Caco-2 (cell line): Measurements from ENCODE around the gene ENOX1. TPM values are rescaled to one million over a fixed set of nuclear protein-coding genes. Genes with fewer than 3 reads are reported as not detected.

Experiments
- BruUV-seq: library from RNA; stranded (reverse); fragments of 400-500 nt; replicated peaks from 2 replicates; lab custom pipeline; 2021; lab: Mats Ljungman, UMichigan
- CTCF ChIA-PET: fragments of 300-600 bp; sonication (Branson Sonifier 250); formaldehyde crosslinking; loops from one replicate; lab custom pipeline; 2022; ENCODE audit warnings: antibody characterized with exemption; lab: Charles Lee
- POLR2A ChIA-PET: fragments of 300-600 bp; sonication (Branson Sonifier 250); formaldehyde crosslinking; loops from one replicate; lab custom pipeline; 2022; ENCODE audit warnings: antibody characterized with exemption; lab: Charles Lee
- DNase-seq, 2 experiments: peaks; one replicate each; pipeline versions ENCODE4 v3.0.0 to v3.0.0-alpha.2; 2020 to 2022
- H3K27me3 ChIP-seq: replicated peaks from 2 replicates; pipeline ENCODE4 v1.6.0; 2011; ENCODE audit warnings: low read length; ENCODE audit not compliant: control insufficient read depth, insufficient read depth
- H3K36me3 ChIP-seq: 2 replicates; pipeline ENCODE4 v1.5.1; 2011; ENCODE audit warnings: low read length; ENCODE audit not compliant: control insufficient read depth, insufficient read depth
- H3K4me1 ChIP-seq: fragments of 250-450 bp; sonication (Bioruptor Pico); 2 replicates; pipeline ENCODE4 v1.5.1; 2020; ENCODE audit warnings: mild to moderate bottlenecking
- H3K4me3 ChIP-seq: 2 replicates; pipeline ENCODE4 v1.5.1; 2011; ENCODE audit warnings: low read depth, mild to moderate bottlenecking, control low read depth, low read length
- H3K9me3 ChIP-seq: fragments of 250-450 bp; sonication (Bioruptor Pico); 2 replicates; pipeline ENCODE4 v1.5.1; 2020; ENCODE audit warnings: mild to moderate bottlenecking, moderate library complexity
- H3K27ac Mint-ChIP-seq: one replicate; pipeline ENCODE4 v1.8.0; 2022; ENCODE audit warnings: mixed read lengths; ENCODE audit not compliant: unreplicated experiment
- H3K27me3 Mint-ChIP-seq: one replicate; pipeline ENCODE4 v1.8.0; 2022; ENCODE audit warnings: mixed read lengths; ENCODE audit not compliant: insufficient read depth, unreplicated experiment
- H3K36me3 Mint-ChIP-seq: one replicate; pipeline ENCODE4 v1.8.0; 2022; ENCODE audit warnings: mild to moderate bottlenecking, mixed read lengths; ENCODE audit not compliant: insufficient read depth, unreplicated experiment
- H3K4me1 Mint-ChIP-seq: one replicate; pipeline ENCODE4 v1.8.0; 2022; ENCODE audit warnings: low read depth, mixed read lengths; ENCODE audit not compliant: unreplicated experiment
- H3K4me3 Mint-ChIP-seq: one replicate; pipeline ENCODE4 v1.8.0; 2022; ENCODE audit warnings: mild to moderate bottlenecking, moderate library complexity, mixed read lengths; ENCODE audit not compliant: unreplicated experiment
- H3K9me3 Mint-ChIP-seq: one replicate; pipeline ENCODE4 v1.8.0; 2022; ENCODE audit warnings: mixed read lengths; ENCODE audit not compliant: unreplicated experiment
- CTCF ChIP-seq, 2 experiments: fragments of 200-600 bp in 1 of 2; IDR thresholded peaks; 1 replicate in 1 of 2; 2 replicates in 1 of 2; pipeline versions ENCODE4 v1.5.1 to v1.8.0; 2011 to 2022; ENCODE audit warnings: antibody characterized with exemption in 1 of 2, control low read depth in 1 of 2, inconsistent platforms in 1 of 2, low read depth in 1 of 2, low read length in 1 of 2, mild to moderate bottlenecking in 1 of 2, moderate library complexity in 1 of 2; ENCODE audit not compliant: insufficient read depth in 1 of 2, severe bottlenecking in 1 of 2, unreplicated experiment in 1 of 2
- intact Hi-C: fragments of 100-400 bp; cut with micrococcal nuclease; formaldehyde crosslinking; loops from one replicate; pipeline ENCODE4 v1.10.0; 2022; ENCODE audit not compliant: unreplicated experiment
- total RNA-seq: library from RNA; stranded (reverse); gene quantifications from 2 replicates; pipeline ENCODE4 v1.2.3, GENCODE V29; 2022

The ENOX1 gene
- total RNA-seq, 1 experiment from 2014 or later, result 9.1 TPM

DNA sequence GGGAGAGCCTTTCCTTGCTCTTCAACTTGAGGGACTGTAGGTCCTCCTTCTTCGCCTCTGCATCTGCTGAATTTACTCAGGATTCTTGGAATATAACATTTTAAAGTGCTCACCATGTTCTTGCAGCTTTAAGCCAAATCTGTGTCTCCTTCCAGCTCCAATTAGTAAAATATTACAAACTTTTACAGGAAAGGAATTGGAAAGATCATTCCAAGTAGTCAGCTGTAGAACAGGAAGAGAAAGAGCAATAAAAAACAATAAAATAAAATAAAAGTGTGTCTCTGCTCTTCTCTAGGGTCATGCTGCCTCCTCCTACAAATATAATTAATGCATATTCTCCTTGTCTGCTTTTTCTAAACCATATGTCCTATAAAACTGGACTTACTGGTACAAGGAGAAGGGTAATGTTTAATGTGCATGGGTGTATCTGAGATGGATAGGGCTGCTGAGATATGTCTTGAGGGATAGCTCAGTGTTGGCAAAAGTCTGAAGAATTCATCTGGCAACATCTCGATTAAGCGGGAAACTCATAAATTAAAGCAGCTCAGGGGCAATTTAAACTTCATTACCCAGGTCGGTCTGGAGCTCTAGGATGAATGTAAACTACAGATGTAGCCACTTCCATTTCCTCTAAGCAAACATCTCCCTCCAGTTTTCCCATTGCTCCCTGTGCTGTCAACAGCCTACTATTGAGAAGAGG is 25.0 kb downstream of the ENOX1 start:
- Mint-ChIP-seq H3K27ac (no peak overlapping the region), H3K27me3 (no peaks in the 10 kb centered on the region), H3K4me3 (no peak overlapping the region), H3K4me1 (peaks cover 22% of the 10 kb centered on the region), H3K9me3 (no peaks in the 10 kb centered on the region), H3K36me3 (no peaks in the 10 kb centered on the region)
- Histone ChIP-seq H3K9me3 (no peaks in the 10 kb centered on the region), H3K36me3 (no peaks in the 10 kb centered on the region), H3K4me3 (no peak overlapping the region), H3K4me1 (peaks cover 27% of the 10 kb centered on the region), H3K27me3 (no peaks in the 10 kb centered on the region)
- intact Hi-C loops, result no loop called here
- DNase-seq, result no peak
- CTCF ChIA-PET, result no interaction called here
- no peak for TF ChIP-seq CTCF (IDR thresholded peaks at IDR 0.05; ENCODE audit: insufficient read depth in 1 of 2, low read depth in 1 of 2, low read length in 1 of 2, severe bottlenecking in 1 of 2, unreplicated experiment in 1 of 2)
- BruUV-seq, result no TSS peak
- POLR2A ChIA-PET, result no interaction called here

DNA sequence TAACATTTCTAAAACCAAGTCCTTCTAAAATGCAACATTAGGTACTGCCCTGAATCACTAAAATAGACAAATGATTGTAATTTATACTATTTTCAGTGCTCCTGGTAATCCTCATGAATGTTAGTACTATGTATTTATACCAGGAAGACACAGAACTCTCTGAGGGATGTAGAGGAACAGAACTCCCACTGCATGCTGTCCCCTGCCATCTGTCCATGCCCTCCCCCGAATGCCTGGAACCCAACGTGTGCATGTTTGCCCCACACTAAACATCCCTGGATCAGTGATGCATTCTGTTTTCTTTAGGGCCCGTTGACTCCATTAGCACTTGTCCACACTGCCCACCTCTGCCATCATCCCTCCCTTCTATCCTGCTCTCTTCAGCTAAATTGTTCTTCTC is 26.5 kb downstream of the ENOX1 start:
- H3K9me3 Mint-ChIP-seq, result no peaks in the 10 kb centered on the region
- peaks cover 19% of the 10 kb centered on the region for H3K4me1 Mint-ChIP-seq
- BruUV-seq, result no TSS peak
- H3K4me3 Mint-ChIP-seq, result no peak overlapping the region
- DNase-seq, result no peak
- Histone ChIP-seq H3K36me3 (no peaks in the 10 kb centered on the region), H3K9me3 (no peaks in the 10 kb centered on the region), H3K4me1 (peaks cover 18% of the 10 kb centered on the region; the same call in 1 of the 2 replicates), H3K4me3 (no peak overlapping the region), H3K27me3 (no peaks in the 10 kb centered on the region)
- no peak for TF ChIP-seq CTCF (IDR thresholded peaks at IDR 0.05; ENCODE audit: insufficient read depth in 1 of 2, low read depth in 1 of 2, low read length in 1 of 2, severe bottlenecking in 1 of 2, unreplicated experiment in 1 of 2)
- POLR2A ChIA-PET, result no interaction called here
- intact Hi-C loops, result no loop called here
- no peaks in the 10 kb centered on the region for H3K27me3 Mint-ChIP-seq
- H3K36me3 Mint-ChIP-seq, result no peaks in the 10 kb centered on the region
- CTCF ChIA-PET, result no interaction called here
- H3K27ac Mint-ChIP-seq, result no peak overlapping the region

- CTCF ChIA-PET, result no interaction called here
- H3K9me3 ChIP-seq, result no peaks in the 10 kb centered on the region
- H3K4me3 ChIP-seq, result no peak overlapping the region
- intact Hi-C loops, result no loop called here
- H3K9me3 Mint-ChIP-seq, result no peaks in the 10 kb centered on the region
- peaks cover 11% of the 10 kb centered on the region for H3K4me1 Mint-ChIP-seq
- no peak for DNase-seq
- POLR2A ChIA-PET, result interaction anchor here (0.6 kb wide), 1 partner anchor 32 kb away, joined by 3 read pairs; no protein-coding TSS in a partner anchor
- no peaks in the 10 kb centered on the region for H3K27me3 Mint-ChIP-seq
- H3K4me3 Mint-ChIP-seq, result no peak overlapping the region
- peaks cover 5% of the 10 kb centered on the region; the same call in 1 of the 2 replicates for H3K4me1 ChIP-seq
- H3K27me3 ChIP-seq, result no peaks in the 10 kb centered on the region
- H3K27ac Mint-ChIP-seq, result no peak overlapping the region
- H3K36me3 Mint-ChIP-seq, result peaks cover 5% of the 10 kb centered on the region
- H3K36me3 ChIP-seq, result no peaks in the 10 kb centered on the region
- no TSS peak for BruUV-seq
- TF ChIP-seq CTCF (IDR thresholded peaks at IDR 0.05; ENCODE audit: insufficient read depth in 1 of 2, low read depth in 1 of 2, low read length in 1 of 2, severe bottlenecking in 1 of 2, unreplicated experiment in 1 of 2), result no peak
Measured at GRCh38 chr13:43758834-43759233, 27.9 kb downstream of the ENOX1 start.
